Adrenal gland (tissue), 5 donors: ENCODE measurements around the gene CMTM1.

Source experiments
- POLR2A ChIP-seq, 2 donors: fragments of 450-650 bp; IDR thresholded peaks; one replicate each; pipeline ENCODE4 v1.6.1; 2017; ENCODE audit warnings: antibody characterized with exemption in 2 of 2, mild to moderate bottlenecking in 2 of 2, moderate library complexity in 1 of 2
- TF ChIP-seq, protein P1 (sequence below), 6 experiments: fragments of 450-650 bp in 4 of 6; fragments of 200-600 bp in 2 of 6; sonication (generic) in 1 of 6; IDR thresholded peaks; 1 replicate in 5 of 6; 2 replicates in 1 of 6; pipeline versions ENCODE4 v1.5.1 to v1.8.0; 2016 to 2021; ENCODE audit warnings: antibody characterized with exemption in 6 of 6, mild to moderate bottlenecking in 2 of 6, moderate library complexity in 1 of 6
- donor health status: DM: no; HTN: no; CAD: no.

- TF ChIP-seq, protein P1, sequence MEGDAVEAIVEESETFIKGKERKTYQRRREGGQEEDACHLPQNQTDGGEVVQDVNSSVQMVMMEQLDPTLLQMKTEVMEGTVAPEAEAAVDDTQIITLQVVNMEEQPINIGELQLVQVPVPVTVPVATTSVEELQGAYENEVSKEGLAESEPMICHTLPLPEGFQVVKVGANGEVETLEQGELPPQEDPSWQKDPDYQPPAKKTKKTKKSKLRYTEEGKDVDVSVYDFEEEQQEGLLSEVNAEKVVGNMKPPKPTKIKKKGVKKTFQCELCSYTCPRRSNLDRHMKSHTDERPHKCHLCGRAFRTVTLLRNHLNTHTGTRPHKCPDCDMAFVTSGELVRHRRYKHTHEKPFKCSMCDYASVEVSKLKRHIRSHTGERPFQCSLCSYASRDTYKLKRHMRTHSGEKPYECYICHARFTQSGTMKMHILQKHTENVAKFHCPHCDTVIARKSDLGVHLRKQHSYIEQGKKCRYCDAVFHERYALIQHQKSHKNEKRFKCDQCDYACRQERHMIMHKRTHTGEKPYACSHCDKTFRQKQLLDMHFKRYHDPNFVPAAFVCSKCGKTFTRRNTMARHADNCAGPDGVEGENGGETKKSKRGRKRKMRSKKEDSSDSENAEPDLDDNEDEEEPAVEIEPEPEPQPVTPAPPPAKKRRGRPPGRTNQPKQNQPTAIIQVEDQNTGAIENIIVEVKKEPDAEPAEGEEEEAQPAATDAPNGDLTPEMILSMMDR (IDR thresholded peaks at IDR 0.05), result no peak
- TF ChIP-seq POLR2A (IDR thresholded peaks at IDR 0.05), result no peak
Observed at GRCh38 chr16:66537236-66537635, 29.0 kb upstream of the CMTM1 start.
